Measurements from ENCODE around the gene NR2F2. TPM values are rescaled to one million over a fixed set of nuclear protein-coding genes. Genes with fewer than 3 reads are reported as not detected.

Gene NR2F2
- total and polyA plus RNA-seq, 2 of the 13 experiments (the other 11 are each of a cell fraction or from before 2014, with no cell fraction given): 3.5 to 4.7 TPM

DNA sequence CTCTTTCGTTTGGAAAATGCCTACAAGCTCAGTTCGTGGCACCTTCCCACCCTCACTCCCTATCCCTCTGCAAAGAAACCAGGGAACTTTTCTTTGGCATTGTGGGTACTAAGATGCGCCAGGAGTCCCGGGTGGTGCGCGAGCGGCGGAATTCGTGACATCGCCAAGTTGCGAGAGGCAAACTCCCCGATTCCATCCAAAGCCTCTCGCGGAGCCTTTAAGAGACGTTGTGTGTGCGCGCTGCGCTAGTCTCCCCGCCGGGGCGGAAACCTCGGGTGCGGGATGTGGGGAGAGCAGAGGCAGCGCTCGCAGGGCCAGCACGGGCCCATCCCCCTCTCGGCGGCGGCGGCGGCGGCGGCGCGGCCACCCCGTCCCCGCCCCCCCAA, 443 bp upstream of the NR2F2 start (continued):
- TF ChIP-seq, protein P1, sequence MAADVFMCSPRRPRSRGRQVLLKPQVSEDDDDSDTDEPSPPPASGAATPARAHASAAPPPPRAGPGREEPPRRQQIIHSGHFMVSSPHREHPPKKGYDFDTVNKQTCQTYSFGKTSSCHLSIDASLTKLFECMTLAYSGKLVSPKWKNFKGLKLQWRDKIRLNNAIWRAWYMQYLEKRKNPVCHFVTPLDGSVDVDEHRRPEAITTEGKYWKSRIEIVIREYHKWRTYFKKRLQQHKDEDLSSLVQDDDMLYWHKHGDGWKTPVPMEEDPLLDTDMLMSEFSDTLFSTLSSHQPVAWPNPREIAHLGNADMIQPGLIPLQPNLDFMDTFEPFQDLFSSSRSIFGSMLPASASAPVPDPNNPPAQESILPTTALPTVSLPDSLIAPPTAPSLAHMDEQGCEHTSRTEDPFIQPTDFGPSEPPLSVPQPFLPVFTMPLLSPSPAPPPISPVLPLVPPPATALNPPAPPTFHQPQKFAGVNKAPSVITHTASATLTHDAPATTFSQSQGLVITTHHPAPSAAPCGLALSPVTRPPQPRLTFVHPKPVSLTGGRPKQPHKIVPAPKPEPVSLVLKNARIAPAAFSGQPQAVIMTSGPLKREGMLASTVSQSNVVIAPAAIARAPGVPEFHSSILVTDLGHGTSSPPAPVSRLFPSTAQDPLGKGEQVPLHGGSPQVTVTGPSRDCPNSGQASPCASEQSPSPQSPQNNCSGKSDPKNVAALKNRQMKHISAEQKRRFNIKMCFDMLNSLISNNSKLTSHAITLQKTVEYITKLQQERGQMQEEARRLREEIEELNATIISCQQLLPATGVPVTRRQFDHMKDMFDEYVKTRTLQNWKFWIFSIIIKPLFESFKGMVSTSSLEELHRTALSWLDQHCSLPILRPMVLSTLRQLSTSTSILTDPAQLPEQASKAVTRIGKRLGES (CRISPR knock-in tag; IDR thresholded peaks at IDR 0.05; ENCODE audit: borderline replicate concordance): no peak
- TF ChIP-seq, protein P2, sequence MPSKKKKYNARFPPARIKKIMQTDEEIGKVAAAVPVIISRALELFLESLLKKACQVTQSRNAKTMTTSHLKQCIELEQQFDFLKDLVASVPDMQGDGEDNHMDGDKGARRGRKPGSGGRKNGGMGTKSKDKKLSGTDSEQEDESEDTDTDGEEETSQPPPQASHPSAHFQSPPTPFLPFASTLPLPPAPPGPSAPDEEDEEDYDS (CRISPR knock-in tag; IDR thresholded peaks at IDR 0.05): no peak
- peak; percentile 81 for TF ChIP-seq ZNF441 (CRISPR knock-in tag; IDR thresholded peaks at IDR 0.05; ENCODE audit: borderline replicate concordance)
- TF ChIP-seq MAF1 (CRISPR knock-in tag; IDR thresholded peaks at IDR 0.05; ENCODE audit: borderline replicate concordance): no peak
- TF ChIP-seq SIX1 (CRISPR knock-in tag; IDR thresholded peaks at IDR 0.05; ENCODE audit: borderline replicate concordance): no peak
- TF ChIP-seq, protein P3, sequence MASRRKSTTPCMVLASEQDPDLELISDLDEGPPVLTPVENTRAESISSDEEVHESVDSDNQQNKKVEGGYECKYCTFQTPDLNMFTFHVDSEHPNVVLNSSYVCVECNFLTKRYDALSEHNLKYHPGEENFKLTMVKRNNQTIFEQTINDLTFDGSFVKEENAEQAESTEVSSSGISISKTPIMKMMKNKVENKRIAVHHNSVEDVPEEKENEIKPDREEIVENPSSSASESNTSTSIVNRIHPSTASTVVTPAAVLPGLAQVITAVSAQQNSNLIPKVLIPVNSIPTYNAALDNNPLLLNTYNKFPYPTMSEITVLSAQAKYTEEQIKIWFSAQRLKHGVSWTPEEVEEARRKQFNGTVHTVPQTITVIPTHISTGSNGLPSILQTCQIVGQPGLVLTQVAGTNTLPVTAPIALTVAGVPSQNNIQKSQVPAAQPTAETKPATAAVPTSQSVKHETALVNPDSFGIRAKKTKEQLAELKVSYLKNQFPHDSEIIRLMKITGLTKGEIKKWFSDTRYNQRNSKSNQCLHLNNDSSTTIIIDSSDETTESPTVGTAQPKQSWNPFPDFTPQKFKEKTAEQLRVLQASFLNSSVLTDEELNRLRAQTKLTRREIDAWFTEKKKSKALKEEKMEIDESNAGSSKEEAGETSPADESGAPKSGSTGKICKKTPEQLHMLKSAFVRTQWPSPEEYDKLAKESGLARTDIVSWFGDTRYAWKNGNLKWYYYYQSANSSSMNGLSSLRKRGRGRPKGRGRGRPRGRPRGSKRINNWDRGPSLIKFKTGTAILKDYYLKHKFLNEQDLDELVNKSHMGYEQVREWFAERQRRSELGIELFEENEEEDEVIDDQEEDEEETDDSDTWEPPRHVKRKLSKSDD (CRISPR knock-in tag; IDR thresholded peaks at IDR 0.05; ENCODE audit: low read depth): no peak
- TF ChIP-seq, protein P4, sequence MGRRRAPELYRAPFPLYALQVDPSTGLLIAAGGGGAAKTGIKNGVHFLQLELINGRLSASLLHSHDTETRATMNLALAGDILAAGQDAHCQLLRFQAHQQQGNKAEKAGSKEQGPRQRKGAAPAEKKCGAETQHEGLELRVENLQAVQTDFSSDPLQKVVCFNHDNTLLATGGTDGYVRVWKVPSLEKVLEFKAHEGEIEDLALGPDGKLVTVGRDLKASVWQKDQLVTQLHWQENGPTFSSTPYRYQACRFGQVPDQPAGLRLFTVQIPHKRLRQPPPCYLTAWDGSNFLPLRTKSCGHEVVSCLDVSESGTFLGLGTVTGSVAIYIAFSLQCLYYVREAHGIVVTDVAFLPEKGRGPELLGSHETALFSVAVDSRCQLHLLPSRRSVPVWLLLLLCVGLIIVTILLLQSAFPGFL (CRISPR knock-in tag; IDR thresholded peaks at IDR 0.05): no peak
- TF ChIP-seq BRCA1 (CRISPR knock-in tag; IDR thresholded peaks at IDR 0.05): no peak
- no peak for TF ChIP-seq LCORL (IDR thresholded peaks at IDR 0.05)
- TF ChIP-seq LCORL (CRISPR knock-in tag; IDR thresholded peaks at IDR 0.05): 0 out of 2 replicates have a peak, but pooled peaks have one; percentile 21
- 0 out of 2 replicates have a peak, but pooled peaks have one; percentile 64 for TF ChIP-seq KAT7 (CRISPR knock-in tag; IDR thresholded peaks at IDR 0.05; ENCODE audit: borderline replicate concordance)
- no peak for TF ChIP-seq NFE2 (CRISPR knock-in tag; IDR thresholded peaks at IDR 0.05)
- TF ChIP-seq, protein P5, sequence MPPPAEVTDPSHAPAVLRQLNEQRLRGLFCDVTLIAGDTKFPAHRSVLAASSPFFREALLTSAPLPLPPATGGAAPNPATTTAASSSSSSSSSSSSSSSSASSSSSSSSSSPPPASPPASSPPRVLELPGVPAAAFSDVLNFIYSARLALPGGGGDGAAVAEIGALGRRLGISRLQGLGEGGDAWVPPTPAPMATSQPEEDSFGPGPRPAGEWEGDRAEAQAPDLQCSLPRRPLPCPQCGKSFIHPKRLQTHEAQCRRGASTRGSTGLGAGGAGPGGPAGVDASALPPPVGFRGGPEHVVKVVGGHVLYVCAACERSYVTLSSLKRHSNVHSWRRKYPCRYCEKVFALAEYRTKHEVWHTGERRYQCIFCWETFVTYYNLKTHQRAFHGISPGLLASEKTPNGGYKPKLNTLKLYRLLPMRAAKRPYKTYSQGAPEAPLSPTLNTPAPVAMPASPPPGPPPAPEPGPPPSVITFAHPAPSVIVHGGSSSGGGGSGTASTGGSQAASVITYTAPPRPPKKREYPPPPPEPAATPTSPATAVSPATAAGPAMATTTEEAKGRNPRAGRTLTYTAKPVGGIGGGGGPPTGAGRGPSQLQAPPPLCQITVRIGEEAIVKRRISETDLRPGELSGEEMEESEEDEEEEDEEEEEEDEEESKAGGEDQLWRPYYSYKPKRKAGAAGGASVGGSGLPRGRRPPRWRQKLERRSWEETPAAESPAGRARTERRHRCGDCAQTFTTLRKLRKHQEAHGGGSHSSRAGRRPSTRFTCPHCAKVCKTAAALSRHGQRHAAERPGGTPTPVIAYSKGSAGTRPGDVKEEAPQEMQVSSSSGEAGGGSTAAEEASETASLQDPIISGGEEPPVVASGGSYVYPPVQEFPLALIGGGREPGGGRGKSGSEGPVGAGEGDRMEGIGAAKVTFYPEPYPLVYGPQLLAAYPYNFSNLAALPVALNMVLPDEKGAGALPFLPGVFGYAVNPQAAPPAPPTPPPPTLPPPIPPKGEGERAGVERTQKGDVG (CRISPR knock-in tag; IDR thresholded peaks at IDR 0.05; ENCODE audit: borderline replicate concordance): no peak
- TF ChIP-seq ZNF44 (CRISPR knock-in tag; IDR thresholded peaks at IDR 0.05): no peak
- TF ChIP-seq ZNF780A (CRISPR knock-in tag; IDR thresholded peaks at IDR 0.05): no peak
- no peak for TF ChIP-seq KDM4B (CRISPR knock-in tag; IDR thresholded peaks at IDR 0.05)
- TF ChIP-seq WIZ (CRISPR knock-in tag; IDR thresholded peaks at IDR 0.05): no peak
- TF ChIP-seq, protein P6, sequence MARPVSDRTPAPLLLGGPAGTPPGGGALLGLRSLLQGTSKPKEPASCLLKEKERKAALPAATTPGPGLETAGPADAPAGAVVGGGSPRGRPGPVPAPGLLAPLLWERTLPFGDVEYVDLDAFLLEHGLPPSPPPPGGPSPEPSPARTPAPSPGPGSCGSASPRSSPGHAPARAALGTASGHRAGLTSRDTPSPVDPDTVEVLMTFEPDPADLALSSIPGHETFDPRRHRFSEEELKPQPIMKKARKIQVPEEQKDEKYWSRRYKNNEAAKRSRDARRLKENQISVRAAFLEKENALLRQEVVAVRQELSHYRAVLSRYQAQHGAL (CRISPR knock-in tag; IDR thresholded peaks at IDR 0.05; ENCODE audit: not compliant biosample characterization): no peak
